MCF 10A (cell line): ENCODE measurements around the gene PPID. TPM values are rescaled to one million over a fixed set of nuclear protein-coding genes. Genes with fewer than 3 reads are reported as not detected.
"Not testable (repeated sequence)": the region's sequence is repeated elsewhere in the genome, so short reads cannot be mapped to it uniquely, and the experiment has no call there.

Experiments used
- BruUV-seq: library from RNA; stranded (reverse); fragments of 400-500 nt; replicated peaks from 2 replicates; lab custom pipeline; 2021; lab: Mats Ljungman, UMichigan
- CTCF ChIA-PET: fragments of 300-600 bp; sonication (Branson Sonifier 250); formaldehyde crosslinking; extraction: SDS; loops from one replicate; lab custom pipeline; 2021; ENCODE audit warnings: antibody characterized with exemption, inconsistent platforms; lab: Yijun Ruan, JAX
- POLR2A ChIA-PET: fragments of 300-600, 350-650 bp; sonication (Branson Sonifier 250); formaldehyde crosslinking; extraction: SDS; loops from one replicate; lab custom pipeline; 2020; ENCODE audit warnings: antibody characterized with exemption, inconsistent platforms; lab: Yijun Ruan, JAX
- DNase-seq: peaks from one replicate; pipeline ENCODE4 v3.0.0-alpha.2; 2018; ENCODE audit not compliant: unreplicated experiment
- H3K27ac Mint-ChIP-seq: one replicate; pipeline ENCODE4 v1.8.0; 2022; ENCODE audit warnings: mild to moderate bottlenecking, low read depth, mixed read lengths; ENCODE audit not compliant: unreplicated experiment
- H3K27me3 Mint-ChIP-seq: one replicate; pipeline ENCODE4 v1.8.0; 2022; ENCODE audit warnings: mixed read lengths; ENCODE audit not compliant: insufficient read depth, unreplicated experiment
- H3K36me3 Mint-ChIP-seq: one replicate; pipeline ENCODE4 v1.8.0; 2022; ENCODE audit warnings: mild to moderate bottlenecking, moderate library complexity, mixed read lengths; ENCODE audit not compliant: insufficient read depth, unreplicated experiment
- H3K4me1 Mint-ChIP-seq: one replicate; pipeline ENCODE4 v1.8.0; 2022; ENCODE audit warnings: mixed read lengths; ENCODE audit not compliant: insufficient read depth, unreplicated experiment
- H3K4me3 Mint-ChIP-seq: one replicate; pipeline ENCODE4 v1.8.0; 2022; ENCODE audit warnings: mild to moderate bottlenecking, moderate library complexity, mixed read lengths; ENCODE audit not compliant: unreplicated experiment
- H3K9me3 Mint-ChIP-seq: one replicate; pipeline ENCODE4 v1.8.0; 2022; ENCODE audit warnings: mixed read lengths; ENCODE audit not compliant: unreplicated experiment
- CTCF ChIP-seq: fragments of 200-600 bp; IDR thresholded peaks from one replicate; pipeline ENCODE4 v1.8.0; 2022; ENCODE audit warnings: antibody characterized with exemption, mild to moderate bottlenecking; ENCODE audit not compliant: unreplicated experiment
- intact Hi-C: fragments of 100-400 bp; cut with micrococcal nuclease; formaldehyde crosslinking; loops from 2 replicates; pipeline ENCODE4 v1.14.1; 2022
- total RNA-seq: library from RNA; stranded (reverse); gene quantifications from 2 replicates; pipeline ENCODE4 v1.2.3, GENCODE V29; 2022

PPID gene
- total RNA-seq, 1 experiment from 2014 or later = 29.2 TPM

- Mint-ChIP-seq H3K4me3 (no peak overlapping the region), H3K27me3 (no peaks in the 10 kb centered on the region), H3K4me1 (peaks cover 7% of the 10 kb centered on the region), H3K27ac (peak overlapping the region; percentile 61), H3K9me3 (no peaks in the 10 kb centered on the region), H3K36me3 (peaks cover 98% of the 10 kb centered on the region)
- no TSS peak for BruUV-seq
- intact Hi-C loops = no loop called here
- POLR2A ChIA-PET = interaction anchor here (0.6 kb wide), 1 partner anchor 134 kb away, joined by 3 read pairs; no protein-coding TSS in a partner anchor
- no peak for DNase-seq
- CTCF ChIA-PET = interaction anchor here (0.6 to 1.2 kb wide), 3 partner anchors 131 to 669 kb away, joined by 3 to 6 read pairs (median 3); no protein-coding TSS in a partner anchor
- TF ChIP-seq CTCF = no peak
Observed at GRCh38 chr4:158715802-158716201, 7.4 kb downstream of the PPID start.

GRCh38 chr4:158714937-158715336 is 8.3 kb downstream of the PPID start:
- intact Hi-C loops = no loop called here
- Mint-ChIP-seq H3K27ac (no peak overlapping the region), H3K36me3 (peaks cover 98% of the 10 kb centered on the region), H3K4me3 (no peak overlapping the region), H3K27me3 (no peaks in the 10 kb centered on the region), H3K9me3 (no peaks in the 10 kb centered on the region), H3K4me1 (peaks cover 7% of the 10 kb centered on the region)
- ChIA-PET POLR2A (no interaction called here), CTCF (no interaction called here)
- BruUV-seq = no TSS peak
- TF ChIP-seq CTCF = no peak
- DNase-seq = no peak

- H3K4me3 Mint-ChIP-seq, H3K9me3 Mint-ChIP-seq, intact Hi-C loops, CTCF ChIA-PET, H3K27me3 Mint-ChIP-seq, DNase-seq, H3K4me1 Mint-ChIP-seq, BruUV-seq, H3K27ac Mint-ChIP-seq: not testable (repeated sequence)
- H3K36me3 Mint-ChIP-seq = peaks cover 86% of the 10 kb centered on the region
- POLR2A ChIA-PET = interaction anchor here (4.1 kb wide), 1 partner anchor 11 kb away, joined by 13 read pairs; the partner anchor contains the start of gene PPID
Observed at GRCh38 chr4:158712622-158713021, 10.6 kb downstream of the PPID start.

- no peaks in the 10 kb centered on the region for H3K27me3 Mint-ChIP-seq
- no peaks in the 10 kb centered on the region for H3K4me1 Mint-ChIP-seq
- no peak for TF ChIP-seq CTCF
- ChIA-PET POLR2A (interaction anchor here (0.7 to 4.1 kb wide), 3 partner anchors 13 to 195 kb away, joined by 3 to 13 read pairs (median 3); partner anchors contain the start of gene PPID), CTCF (interaction anchor here (1.0 to 2.0 kb wide), 4 partner anchors 9 to 487 kb away, joined by 3 to 15 read pairs (median 8); no protein-coding TSS in a partner anchor)
- intact Hi-C loops = no loop called here
- no peak for DNase-seq
- no peak overlapping the region for H3K27ac Mint-ChIP-seq
- H3K36me3 Mint-ChIP-seq = peaks cover 80% of the 10 kb centered on the region
- H3K4me3 Mint-ChIP-seq = no peak overlapping the region
- H3K9me3 Mint-ChIP-seq = no peaks in the 10 kb centered on the region
- BruUV-seq = no TSS peak
Observed at GRCh38 chr4:158710814-158711213, 12.4 kb downstream of the PPID start.
